Omental fat pad (tissue), 4 donors: ENCODE results near the gene C1orf122. TPM values are rescaled to one million over a fixed set of nuclear protein-coding genes. Genes with fewer than 3 reads are reported as not detected.

Experiments
- ATAC-seq: fragments of 150-250 bp; one replicate; pipeline ENCODE4 v1.9.1; 2016; ENCODE audit warnings: mild to moderate bottlenecking, moderate library complexity; ENCODE audit not compliant: low FRiP score
- DNase-seq: peaks from one replicate; pipeline ENCODE4 v3.0.0-alpha.2; 2019; ENCODE audit warnings: low spot score
- total RNA-seq, 4 donors: library from RNA; depleted of rRNA; stranded (reverse); fragments of >200 nt; gene quantifications; one replicate each; pipeline ENCODE4 v1.1.0, GENCODE V29; 2016
- TF ChIP-seq, protein P1 (sequence below), 3 donors: fragments of 450-650 bp; IDR thresholded peaks; one replicate each; pipeline ENCODE4 v1.5.1; 2016 to 2017; ENCODE audit warnings: antibody characterized with exemption in 3 of 3, mild to moderate bottlenecking in 3 of 3, moderate library complexity in 2 of 3

Gene C1orf122
- total RNA-seq, 4 donors from 2014 or later = 53.6 to 86.9 (median 71.2) TPM

DNA sequence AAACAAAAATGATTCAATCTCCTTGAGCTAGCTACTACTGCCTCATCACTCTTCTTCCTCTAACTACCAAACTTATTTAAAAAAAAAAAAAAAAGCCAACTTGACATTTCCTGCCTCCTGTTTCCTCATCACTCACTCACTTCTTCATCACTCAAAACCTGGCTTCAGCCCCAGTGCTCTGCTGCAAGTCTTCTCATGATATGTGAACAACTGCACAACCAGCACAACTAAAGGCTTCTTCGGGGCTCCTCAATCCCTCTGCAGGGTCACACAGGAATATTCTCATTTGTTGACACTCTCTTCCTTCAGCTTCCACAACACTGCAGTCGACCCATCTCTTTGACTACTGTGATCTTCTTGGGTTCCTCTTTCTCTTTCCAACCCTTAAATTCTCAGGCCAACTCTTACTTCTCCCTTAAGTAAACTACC lies 44.2 kb downstream of the C1orf122 start:
- TF ChIP-seq, protein P1, sequence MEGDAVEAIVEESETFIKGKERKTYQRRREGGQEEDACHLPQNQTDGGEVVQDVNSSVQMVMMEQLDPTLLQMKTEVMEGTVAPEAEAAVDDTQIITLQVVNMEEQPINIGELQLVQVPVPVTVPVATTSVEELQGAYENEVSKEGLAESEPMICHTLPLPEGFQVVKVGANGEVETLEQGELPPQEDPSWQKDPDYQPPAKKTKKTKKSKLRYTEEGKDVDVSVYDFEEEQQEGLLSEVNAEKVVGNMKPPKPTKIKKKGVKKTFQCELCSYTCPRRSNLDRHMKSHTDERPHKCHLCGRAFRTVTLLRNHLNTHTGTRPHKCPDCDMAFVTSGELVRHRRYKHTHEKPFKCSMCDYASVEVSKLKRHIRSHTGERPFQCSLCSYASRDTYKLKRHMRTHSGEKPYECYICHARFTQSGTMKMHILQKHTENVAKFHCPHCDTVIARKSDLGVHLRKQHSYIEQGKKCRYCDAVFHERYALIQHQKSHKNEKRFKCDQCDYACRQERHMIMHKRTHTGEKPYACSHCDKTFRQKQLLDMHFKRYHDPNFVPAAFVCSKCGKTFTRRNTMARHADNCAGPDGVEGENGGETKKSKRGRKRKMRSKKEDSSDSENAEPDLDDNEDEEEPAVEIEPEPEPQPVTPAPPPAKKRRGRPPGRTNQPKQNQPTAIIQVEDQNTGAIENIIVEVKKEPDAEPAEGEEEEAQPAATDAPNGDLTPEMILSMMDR (IDR thresholded peaks at IDR 0.05) = no peak
- DNase-seq (no peak), ATAC-seq (no peak)

DNA sequence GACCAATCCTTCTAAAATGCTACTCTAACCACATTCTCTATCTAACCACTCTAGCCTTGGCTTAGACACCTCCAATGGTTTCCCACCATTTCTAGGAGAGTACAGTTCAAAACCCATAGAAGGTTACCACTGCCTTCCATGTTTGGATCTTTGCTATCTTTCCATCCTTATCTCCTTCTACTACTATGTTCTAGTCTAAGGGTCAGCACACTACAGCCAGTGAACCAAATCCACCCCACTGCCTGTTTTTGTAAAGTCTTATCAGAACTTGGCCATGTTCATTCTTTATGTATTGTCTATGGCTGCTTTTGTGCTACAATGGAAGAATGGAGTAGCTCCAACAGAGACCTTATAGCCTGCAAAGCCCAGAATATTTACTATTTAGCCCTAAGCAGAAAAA lies 45.6 kb downstream of the C1orf122 start:
- DNase-seq (no peak), ATAC-seq (no peak)
- TF ChIP-seq, protein P1 (IDR thresholded peaks at IDR 0.05) = no peak

DNA sequence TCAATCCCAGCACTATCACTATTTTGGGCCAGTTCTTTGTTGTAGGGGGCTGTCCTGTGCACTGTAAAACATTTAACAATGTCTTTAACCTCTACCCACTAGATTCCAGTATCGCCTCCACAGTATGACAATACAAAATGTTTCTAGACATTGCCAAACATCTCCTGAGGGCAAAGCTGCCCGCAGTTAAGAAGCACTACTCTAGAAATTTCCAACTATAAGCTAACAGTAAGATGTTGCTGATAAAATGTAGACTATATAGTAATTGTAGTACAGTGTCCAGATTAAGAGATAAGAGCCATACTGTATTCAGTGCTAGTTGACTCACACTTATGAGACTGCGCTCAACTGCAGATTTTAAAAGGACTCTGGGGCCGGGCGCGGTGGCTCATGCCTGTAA lies 46.8 kb downstream of the C1orf122 start:
- ATAC-seq = no peak
- TF ChIP-seq, protein P1 (IDR thresholded peaks at IDR 0.05) = no peak
- DNase-seq = no peak

Other genes with a start within 250 kb of the C1orf122 start
- 100 to 1,000 TPM in 1 of 4 donors, 10 to 100 TPM in 3; 39.6 to 142 (median 48.1) TPM for gene GNL2, start 211.9 kb upstream of the C1orf122 start, total RNA-seq
- 10 to 100 TPM in 3 of 4 donors, 1 to 10 TPM in 1; 1.7 to 47.3 (median 13.5) TPM for gene RSPO1, start 172.9 kb upstream of the C1orf122 start, total RNA-seq
- 1 to 10 TPM in 1 of 4 donors, under 1 TPM in 2, not detected in 1; 0.28 to 1.7 (median 0.63) TPM for gene CDCA8, start 115.3 kb upstream of the C1orf122 start, total RNA-seq
- gene EPHA10, start 42.7 kb upstream of the C1orf122 start, total RNA-seq = under 1 TPM in 1 of 4 donors, not detected in 3; 0.12 TPM
- 1 to 10 TPM in 2 of 4 donors, under 1 TPM in 2; 0.79 to 1.4 (median 1.1) TPM for gene MANEAL, start 13.9 kb upstream of the C1orf122 start, total RNA-seq
- gene YRDC, start 418 bp downstream of the C1orf122 start, total RNA-seq = 10 to 100 TPM; 14.7 to 28.6 (median 16.0) TPM
- gene MTF1, start 51.8 kb downstream of the C1orf122 start, total RNA-seq = 1 to 10 TPM; 6.0 to 9.0 (median 7.2) TPM
- gene INPP5B, start 139.3 kb downstream of the C1orf122 start, total RNA-seq = 10 to 100 TPM; 16.2 to 45.6 (median 27.0) TPM
- 10 to 100 TPM; 37.0 to 76.6 (median 50.4) TPM for gene SF3A3, start 182.2 kb downstream of the C1orf122 start, total RNA-seq
- gene FHL3, start 197.7 kb downstream of the C1orf122 start, total RNA-seq = 10 to 100 TPM in 3 of 4 donors, 1 to 10 TPM in 1; 9.2 to 27.6 (median 16.4) TPM
- 10 to 100 TPM; 25.1 to 55.2 (median 30.4) TPM for gene UTP11, start 204.9 kb downstream of the C1orf122 start, total RNA-seq
- gene POU3F1, start 239.0 kb downstream of the C1orf122 start, total RNA-seq = under 1 TPM in 1 of 4 donors, not detected in 3; 0.19 TPM